GM21786 (cell line): ENCODE results near the gene OPTC.
"Not testable (repeated sequence)": the region's sequence is repeated elsewhere in the genome, so short reads cannot be mapped to it uniquely, and the experiment has no call there.

Experiments
- ATAC-seq: cut with Tn5 transposase; IDR thresholded peaks from one replicate; pipeline ENCODE4 v1.9.1; 2021; ENCODE audit not compliant: unreplicated experiment

Gene OPTC

GRCh38 chr1:203516184-203516583 lies 22.2 kb downstream of the OPTC start:
- no peak for ATAC-seq

GRCh38 chr1:203516906-203517305 lies 23.0 kb downstream of the OPTC start:
- ATAC-seq: no peak

- ATAC-seq: no peak
Measured at GRCh38 chr1:203517426-203518110, 23.6 kb downstream of the OPTC start.

GRCh38 chr1:203518139-203518538 lies 24.2 kb downstream of the OPTC start:
- not testable (repeated sequence) for ATAC-seq

GRCh38 chr1:203518541-203518940 lies 24.6 kb downstream of the OPTC start:
- no peak for ATAC-seq

- no peak for ATAC-seq
Measured at GRCh38 chr1:203519053-203519840, 25.3 kb downstream of the OPTC start.

GRCh38 chr1:203519896-203520295 lies 25.9 kb downstream of the OPTC start:
- no peak for ATAC-seq

- no peak for ATAC-seq
Measured at GRCh38 chr1:203520315-203520714, 26.4 kb downstream of the OPTC start.

GRCh38 chr1:203521074-203521794 lies 27.3 kb downstream of the OPTC start:
- no peak for ATAC-seq

GRCh38 chr1:203521812-203522211 lies 27.9 kb downstream of the OPTC start:
- ATAC-seq: no peak

GRCh38 chr1:203522237-203522636 lies 28.3 kb downstream of the OPTC start:
- ATAC-seq: no peak

- ATAC-seq: no peak
Measured at GRCh38 chr1:203523667-203524066, 29.7 kb downstream of the OPTC start.

GRCh38 chr1:203524152-203524551 lies 30.2 kb downstream of the OPTC start:
- no peak for ATAC-seq

GRCh38 chr1:203524824-203525223 lies 30.9 kb downstream of the OPTC start:
- no peak for ATAC-seq

GRCh38 chr1:203525685-203526084 lies 31.7 kb downstream of the OPTC start:
- no peak for ATAC-seq

GRCh38 chr1:203526130-203526529 lies 32.2 kb downstream of the OPTC start:
- ATAC-seq: no peak

GRCh38 chr1:203526572-203526971 lies 32.6 kb downstream of the OPTC start:
- no peak for ATAC-seq

GRCh38 chr1:203527013-203527412 lies 33.1 kb downstream of the OPTC start:
- ATAC-seq: no peak

GRCh38 chr1:203528063-203528462 lies 34.1 kb downstream of the OPTC start:
- ATAC-seq: no peak

GRCh38 chr1:203528976-203529835 lies 35.3 kb downstream of the OPTC start:
- no peak for ATAC-seq

GRCh38 chr1:203531063-203531462 lies 37.1 kb downstream of the OPTC start:
- ATAC-seq: no peak
